Superior temporal gyrus (tissue), 1 donor: Measurements from ENCODE around the gene ALDH1A2.
"Not testable (repeated sequence)": the region's sequence is repeated elsewhere in the genome, so short reads cannot be mapped to it uniquely, and the experiment has no call there.

Source experiments
- DNase-seq: peaks from one replicate; pipeline ENCODE4 v3.0.0-alpha.2; 2016; ENCODE audit errors: extremely low spot score

ALDH1A2 gene

DNA sequence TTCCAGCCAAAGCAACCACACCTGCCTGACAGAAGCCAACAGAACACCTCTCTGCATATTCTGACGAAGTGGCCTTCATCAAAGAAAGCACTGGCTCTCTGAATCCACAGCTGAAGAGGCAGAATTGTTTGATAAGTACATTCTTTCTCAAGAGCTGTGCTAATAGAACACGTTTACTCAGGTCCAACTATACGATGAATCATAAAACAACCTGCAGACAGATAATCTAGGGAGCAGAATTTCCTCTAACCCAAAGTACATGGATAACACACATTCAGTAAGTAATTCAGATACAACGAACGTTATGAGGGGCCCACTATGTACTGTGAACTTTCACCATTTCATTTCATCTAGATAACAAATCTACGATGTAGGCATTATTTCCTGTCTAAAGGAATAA is 25.4 kb downstream of the ALDH1A2 start:
- no peak for DNase-seq

DNA sequence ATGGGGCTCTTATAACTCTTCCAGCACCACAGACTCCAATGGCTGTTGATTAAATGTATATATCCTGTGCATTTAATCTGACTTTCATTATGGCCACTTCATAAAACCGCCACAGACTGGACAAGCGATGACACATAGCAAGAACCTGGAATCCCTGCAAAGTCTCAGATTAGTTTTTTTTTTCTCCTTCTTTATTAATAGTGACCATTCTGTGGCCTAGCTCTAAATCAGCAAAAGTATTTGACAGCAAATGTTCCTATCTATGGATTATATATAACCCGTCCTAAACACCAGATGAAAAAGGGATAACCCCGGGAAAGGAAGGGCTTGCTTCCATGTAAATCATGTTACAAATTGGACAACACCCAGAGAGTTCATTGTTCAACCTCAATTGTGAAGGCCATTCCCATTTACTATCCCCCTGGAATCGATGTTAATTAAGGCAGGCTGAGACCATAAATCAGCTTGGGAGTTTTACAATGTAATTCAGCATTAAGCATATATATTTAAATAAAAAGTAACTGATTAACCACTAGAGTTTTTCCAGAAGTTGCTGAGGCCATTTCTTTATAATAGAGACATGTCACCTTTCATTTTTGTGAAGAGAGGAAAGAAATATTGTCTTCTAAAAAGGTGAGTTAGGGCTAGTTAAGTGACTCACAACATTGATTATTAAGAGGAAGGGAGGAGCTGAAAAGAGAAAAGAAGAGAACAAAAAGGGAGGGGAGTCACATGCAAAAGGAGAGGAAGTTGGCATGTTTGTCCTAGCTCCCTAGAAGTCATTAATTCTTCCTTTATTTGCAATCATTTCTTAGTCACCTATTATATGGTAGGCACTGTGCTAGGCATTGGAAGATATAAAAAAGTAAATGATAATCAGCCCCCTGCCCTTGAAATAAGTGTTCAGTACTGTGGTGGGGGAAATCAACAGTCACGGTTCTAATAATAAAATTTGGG is 26.2 kb downstream of the ALDH1A2 start:
- no peak for DNase-seq

DNA sequence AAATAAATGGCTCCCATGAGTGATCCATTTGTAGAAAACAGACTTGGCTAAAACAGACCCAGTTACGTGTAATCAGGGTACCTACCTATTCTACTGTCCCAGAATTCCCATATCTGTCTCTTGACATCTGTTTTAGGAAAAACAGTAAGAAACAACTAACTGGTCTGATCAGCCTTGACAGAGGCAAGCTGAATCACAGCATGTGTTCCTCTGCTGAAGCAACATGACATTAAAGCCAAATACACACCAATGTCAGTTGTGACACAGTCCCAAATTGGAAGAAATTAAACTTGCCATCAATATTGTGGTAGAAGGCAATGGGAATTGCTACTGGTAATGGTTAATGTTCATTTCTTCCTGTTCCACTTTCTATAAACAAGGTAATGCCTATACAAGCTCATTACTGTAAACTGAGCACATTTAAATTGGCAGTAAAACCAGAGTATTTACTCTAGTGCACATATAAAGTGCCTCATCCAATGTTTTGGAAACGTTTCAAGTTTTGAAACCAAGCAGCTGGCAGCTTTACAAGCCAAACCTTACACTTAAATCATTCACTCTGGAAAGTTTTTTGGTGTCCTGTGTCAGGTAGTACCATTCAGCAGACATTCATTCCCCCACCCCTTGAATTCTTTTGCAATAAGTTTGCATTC is 27.0 kb downstream of the ALDH1A2 start:
- no peak for DNase-seq

DNA sequence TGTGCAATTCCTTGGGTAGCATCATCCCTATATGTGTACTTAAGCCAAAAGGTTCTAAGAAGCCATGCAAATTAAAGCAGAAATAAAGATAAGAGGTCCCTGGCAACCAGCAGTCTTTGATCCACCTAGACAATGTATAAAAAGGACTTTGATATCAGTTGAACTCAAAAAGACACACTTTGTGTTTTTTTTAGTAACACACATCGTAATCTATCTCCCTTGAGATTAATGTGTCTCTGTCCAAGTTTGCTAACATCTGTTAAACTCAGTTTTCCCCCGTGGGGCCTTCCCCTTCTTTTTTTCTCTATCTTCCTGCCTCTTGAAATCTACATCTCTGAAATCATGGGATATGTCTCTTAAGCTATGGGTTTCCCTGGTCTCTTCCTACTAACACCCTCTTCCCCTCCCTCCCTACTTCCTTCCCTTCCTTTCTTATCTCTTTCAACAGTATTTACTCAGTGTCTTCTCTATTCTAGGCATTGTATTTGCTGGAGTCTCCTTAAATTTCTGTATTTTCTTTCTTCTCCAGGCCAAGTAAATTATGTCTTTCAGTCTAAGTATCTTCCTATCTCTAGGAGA is 27.7 kb downstream of the ALDH1A2 start:
- no peak for DNase-seq

DNA sequence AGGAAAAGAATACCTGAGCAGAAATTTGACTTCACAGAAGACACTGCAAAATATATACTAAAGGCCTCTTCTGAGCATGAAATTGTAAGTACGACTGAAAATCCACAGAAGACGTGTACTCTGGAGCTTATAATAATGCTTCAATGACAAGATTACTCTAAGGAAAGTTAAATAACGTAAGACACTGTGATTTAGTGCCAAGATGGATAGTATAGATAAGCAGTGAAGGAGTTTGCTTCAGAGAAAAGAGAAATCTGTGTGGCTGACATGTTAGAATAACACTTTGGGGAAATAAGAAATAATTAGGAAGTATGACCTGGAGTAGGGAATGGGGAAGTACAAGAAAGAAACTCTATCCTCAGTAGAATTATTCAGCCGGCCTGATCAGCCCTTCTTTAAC is 28.9 kb downstream of the ALDH1A2 start:
- DNase-seq, result no peak

DNA sequence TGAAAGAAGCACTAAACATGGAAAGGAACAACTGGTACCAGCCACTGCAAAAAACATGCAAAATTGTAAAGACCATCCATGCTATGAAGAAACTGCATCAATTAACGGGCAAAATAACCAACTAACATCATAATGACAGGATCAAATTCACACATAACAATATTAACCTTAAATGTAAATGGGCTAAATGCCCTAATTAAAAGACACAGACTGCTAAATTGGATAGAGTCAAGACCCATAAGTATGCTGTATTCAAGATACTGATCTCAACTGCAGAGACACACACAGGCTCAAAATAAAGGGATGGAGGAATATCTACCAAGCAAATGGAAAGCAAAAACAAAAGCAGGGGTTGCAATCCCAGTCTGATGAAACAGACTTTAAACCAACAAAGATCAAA is 37.1 kb downstream of the ALDH1A2 start:
- not testable (repeated sequence) for DNase-seq

DNA sequence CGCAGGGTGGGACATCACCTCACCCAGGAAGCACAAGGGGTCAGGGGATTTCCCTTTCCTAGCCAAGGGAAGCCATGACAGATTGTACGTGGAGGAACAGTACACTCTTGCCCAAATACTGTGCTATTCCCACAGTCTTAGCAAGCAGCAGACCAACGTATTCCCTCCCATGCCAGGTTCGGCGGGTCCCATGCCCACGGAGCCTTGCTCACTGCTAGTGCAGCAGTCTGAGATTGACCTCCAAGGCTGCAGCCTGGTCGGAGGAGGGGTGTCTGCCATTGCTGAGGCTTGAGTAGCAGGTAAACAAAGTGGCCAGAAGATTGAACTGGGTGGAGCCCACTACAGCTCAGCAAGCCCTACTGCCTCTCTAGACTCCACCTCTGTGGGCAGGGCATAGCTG is 39.0 kb downstream of the ALDH1A2 start:
- DNase-seq, result no peak

DNA sequence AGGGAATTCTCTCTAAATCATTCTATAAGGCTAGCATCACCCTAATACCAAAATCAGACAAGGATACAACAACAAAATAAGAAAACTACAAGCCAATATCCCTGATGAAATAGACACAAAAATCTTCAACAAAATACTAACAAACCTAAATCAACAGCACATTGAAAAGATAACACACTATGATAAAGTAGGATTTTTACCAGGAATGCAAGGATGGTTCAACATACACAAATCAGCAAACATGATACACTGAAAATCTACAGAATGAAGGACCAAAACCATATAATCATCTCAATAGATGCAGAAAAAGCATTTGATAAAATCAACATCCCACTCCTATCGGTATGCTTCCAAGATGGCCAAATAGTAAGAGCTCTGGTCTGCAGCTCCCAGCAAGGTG is 39.5 kb downstream of the ALDH1A2 start:
- no peak for DNase-seq

DNA sequence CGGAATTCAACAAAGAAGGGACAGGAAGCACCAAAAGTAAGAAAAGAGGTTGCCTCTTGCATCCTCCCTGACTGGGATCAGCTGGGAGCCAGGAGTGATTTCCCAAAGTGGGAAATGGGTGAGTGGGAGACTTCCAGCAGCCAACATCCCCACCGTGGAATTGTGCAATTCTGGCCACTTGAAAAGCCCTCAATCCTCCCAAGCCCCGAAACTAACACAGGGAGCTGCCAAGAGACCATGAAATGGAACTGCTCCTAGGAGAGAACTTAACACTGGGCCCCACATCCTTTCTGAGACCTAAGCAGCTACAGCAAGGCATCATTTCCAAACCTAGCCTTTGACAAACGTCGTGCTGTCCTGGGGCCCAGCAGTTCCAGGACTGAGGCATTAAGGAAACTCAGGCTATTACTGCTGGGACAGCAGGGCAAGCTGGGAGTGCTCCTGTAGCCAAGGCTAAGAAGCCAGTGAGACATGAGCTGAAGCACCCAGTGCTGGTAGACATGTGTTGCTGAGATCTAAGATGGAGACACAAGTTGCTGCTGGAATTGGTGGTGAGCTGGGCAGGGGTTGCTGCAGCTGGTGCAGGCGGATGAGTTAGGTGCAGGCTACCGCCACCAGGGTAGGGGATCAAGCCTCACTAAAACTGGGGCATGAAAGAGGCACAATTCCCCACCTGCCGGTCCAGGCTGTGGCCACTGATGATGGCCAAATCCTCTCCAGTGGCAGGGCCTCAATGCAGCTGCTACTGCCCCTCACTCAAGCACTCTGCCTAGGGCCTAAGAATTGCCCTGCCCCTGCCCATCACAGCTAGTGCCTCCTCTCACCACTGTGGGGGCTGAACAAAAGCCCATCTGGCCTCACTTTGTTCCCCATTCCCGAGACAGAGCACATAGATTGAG is 43.9 kb downstream of the ALDH1A2 start:
- DNase-seq, result no peak

DNA sequence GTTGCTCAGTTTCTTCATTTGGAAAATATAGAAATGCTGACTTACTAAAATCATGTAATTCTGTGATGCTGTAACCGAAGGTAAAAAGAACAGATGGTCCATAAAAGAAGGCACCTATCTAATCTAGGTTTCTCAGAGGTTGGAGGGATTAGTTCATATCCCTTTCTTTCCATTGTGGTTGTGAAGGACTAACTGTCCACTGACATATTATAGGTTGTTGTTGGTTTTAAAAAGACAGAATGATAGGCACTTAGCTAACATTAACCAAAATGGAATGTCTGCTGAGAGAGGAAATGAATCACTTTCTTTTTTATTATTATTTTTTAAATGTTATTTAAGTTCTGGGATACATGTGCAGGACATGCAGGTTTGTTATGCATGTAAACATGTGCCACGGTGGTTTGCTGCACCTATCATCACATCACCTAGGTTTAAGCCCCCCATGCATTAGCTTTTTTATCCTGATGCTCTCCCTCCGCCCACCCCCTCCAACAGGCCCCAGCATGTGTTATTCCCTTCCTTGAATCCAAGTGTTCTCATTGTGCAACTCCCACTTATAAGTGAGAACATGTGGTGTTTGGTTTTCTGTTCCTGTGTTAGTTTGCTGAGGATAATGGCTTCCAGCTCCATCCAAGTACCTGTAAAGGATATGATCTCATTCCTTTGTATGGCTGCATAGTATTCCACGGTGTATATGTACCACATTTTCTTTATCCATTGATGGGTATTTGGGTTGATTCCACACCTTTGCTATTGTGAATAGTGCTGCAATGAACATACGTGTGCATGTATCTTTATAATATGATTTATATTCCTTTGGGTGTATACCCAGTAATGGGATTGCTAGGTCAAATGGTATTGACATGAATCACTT is 45.8 kb downstream of the ALDH1A2 start:
- DNase-seq, result no peak

DNA sequence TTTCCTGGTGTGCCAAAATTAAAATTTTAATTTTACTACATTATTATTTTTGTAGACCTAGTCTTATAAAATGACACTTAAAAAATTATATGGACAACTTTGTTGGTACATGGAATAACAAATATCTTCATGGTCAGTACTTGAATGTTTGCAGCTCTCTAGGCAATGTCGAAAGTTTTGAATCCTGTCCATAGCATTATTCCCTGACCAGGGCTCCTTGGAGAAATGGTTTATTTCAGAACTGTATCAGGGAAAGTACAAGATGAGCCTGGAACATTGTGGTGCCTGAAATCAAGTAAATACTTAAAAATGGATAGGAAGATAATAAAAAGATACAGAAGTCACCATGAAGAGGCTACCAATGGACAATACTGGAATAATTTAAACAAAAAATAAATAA is 47.6 kb downstream of the ALDH1A2 start:
- no peak for DNase-seq

DNA sequence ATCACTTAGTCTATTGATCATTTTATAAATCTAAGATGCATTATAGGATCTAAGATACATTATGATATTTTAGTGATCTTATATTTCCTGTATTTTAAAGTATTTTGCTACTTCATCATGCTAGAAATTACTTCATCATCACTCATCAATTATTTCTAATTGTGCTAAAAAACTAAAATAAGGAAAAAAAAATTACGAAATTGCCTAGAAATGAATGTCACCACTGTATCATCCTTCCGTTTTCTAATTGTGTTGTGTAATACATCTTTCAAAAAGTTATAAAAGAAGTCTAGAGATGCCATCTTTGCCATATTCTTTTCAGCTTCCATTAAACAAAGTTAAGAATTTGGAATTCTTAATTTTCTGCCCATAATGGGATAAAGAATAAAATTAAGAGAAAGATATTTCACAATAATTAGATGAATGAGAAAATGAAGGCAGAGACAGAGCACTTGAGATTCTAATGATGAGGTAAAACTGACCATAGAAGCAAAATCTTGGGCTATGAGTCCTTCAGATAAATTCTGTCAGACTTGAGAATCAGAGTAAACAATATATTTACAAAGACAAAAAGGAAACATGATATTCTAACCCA is 48.8 kb downstream of the ALDH1A2 start:
- DNase-seq, result no peak

DNA sequence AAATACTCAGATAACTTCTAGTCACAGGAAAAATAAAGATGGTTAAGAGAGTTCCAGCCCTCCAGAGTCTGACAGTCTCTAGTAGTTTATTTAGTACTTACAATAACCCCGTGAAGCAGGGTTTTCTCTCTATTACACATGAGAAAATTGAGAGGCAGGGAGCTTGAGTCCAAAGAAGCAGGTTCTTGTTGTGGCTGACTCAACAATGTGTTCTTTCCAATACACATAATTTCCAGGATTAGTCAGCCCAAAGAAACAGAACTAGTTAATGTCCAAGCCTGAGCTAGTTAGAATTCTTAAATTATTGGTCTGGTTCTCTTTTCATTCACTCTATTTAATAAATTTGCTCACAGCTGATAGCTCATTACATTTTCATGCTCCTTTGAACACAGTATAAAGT is 49.9 kb downstream of the ALDH1A2 start:
- no peak for DNase-seq

DNA sequence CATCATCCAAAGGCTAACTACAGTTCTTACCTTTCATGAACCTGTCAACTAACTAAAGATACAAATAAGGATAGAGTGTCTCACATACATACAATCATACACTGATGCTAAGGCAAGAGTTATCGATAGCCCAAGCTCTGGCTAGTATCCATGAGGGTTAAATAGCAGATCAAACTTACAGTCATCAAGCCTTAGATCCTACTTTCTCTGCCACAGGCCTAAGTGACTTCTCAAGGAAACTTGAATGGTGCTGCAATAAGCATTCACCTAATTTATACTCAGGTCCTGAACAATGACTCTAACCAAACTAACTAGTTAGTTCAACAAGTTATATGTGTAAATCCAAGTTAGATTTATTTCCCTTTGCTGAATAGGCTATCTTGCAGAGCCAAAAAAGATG is 51.0 kb downstream of the ALDH1A2 start:
- DNase-seq, result no peak

DNA sequence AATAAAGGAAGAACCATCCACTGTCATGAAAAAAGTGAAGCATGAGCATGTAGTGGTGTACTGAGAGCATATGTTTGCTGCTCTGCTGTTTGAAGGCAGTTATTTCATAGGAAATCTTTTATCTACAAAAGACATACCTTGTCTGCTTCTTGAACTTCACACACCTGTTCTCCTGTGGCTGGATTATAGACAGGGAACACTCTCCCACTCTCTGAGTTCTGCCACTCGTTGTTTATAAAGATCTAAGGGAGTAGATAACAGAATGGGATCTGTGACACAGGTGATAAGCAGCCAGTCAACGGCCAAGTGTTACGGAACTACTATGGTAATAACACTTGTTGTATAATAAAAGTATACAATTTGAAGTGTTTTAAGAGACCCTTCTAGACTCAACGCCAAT is 51.5 kb downstream of the ALDH1A2 start:
- DNase-seq, result no peak

DNA sequence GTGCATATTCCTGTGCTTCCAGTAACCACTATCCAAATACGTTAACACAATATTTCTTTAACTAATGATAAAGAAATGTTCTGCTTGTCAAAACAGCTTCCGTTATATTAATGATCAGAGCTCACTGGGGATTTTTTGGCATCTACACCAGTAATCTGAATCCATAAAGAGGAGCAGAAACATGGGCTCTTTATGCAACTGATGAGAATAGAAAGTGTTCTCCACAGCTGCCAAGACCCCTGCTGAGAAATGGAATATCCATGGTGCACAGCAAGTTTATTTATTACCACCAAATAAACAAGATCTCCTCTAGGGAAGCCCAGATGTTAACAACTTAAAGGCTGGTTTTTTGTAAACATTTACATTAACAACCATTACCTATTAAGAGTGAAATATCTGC is 54.5 kb downstream of the ALDH1A2 start:
- DNase-seq, result no peak

DNA sequence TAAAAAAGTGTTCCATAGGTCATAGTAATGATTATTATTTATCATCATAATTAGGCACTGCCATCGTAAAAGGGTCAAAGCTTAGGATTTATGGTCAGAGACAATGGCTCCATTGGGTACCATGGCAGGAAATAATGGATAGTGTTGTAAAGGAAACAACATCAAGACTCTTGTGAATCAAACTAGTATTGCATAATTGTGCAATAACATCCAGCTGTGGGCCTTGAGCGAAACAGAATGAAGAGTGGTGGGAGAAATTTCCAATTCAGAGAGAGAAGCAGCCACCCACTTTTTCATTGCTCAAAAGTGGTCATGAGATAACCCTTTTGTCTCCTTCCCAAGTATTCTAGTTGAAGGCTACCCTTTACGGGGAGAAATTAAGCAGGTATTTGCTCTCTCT is 61.7 kb downstream of the ALDH1A2 start:
- DNase-seq, result no peak

DNA sequence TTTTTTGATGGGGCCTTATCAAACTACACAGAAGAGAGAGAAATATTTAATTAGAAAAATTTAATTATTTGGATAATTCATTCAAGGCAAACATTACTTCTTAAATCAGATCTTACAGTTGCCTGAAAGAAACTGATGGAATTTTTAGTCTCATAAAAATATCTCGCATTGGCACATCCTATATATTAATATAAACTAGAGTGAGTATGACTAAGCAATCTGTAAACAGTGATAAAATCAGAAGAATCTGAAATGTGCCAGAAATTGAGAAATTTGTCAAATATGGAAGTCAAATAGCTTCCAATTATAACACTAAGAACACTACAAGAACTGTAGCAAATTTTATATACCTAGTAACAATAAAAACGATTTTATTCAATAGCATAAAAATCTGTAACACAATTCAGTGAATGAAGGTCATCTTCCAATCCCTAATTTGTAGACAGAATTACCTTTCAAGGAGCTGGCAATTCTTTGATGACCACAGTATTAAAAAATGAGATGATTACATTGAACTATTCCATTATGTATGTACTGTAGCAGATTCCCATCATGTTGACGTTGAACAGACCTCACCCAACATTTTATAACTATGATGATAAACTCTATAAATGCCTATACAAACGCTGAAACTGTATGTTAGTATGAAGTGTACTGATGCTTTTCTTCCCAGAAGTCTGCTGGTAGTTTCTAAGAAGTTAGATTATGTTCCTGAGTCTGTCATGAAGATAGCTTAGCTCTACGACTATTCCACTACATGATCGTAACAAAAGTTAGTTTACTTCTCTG is 63.0 kb downstream of the ALDH1A2 start:
- DNase-seq, result no peak

DNA sequence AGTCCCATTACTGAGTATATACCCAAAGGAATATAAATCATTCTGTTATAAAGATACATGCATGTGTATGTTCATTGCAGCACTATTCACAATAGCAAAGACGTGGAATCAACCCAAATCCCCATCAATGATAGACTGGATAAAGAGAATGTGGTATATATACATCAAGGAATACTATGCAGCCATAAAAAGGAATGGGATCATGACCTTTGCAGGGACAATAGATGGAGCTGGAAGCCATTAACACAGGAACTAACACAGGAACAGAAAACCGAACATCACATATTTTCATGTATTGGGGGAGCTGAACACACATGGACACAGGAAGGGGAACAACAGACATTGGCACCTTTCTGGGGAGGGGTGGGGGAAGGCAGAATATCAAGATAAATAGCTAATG is 65.8 kb downstream of the ALDH1A2 start:
- DNase-seq, result not testable (repeated sequence)

DNA sequence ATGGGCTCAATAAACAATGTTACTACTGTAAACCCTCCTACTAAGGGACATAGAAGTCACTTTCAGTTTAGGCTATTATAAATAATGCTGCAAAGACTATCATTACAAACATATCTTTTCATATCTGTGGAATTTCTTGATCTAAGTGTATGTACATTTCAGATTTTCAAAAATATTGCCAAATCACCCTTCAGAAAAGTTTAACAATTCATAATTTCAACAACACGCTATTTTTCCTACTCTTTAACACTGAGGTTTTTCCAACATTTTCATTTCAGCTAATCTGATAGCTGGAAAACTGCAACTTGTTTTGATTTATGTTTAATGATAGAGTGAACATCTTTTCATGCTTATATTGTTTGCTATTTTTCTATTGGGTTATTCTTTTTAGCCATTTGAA is 69.0 kb downstream of the ALDH1A2 start:
- DNase-seq, result no peak
